GM20000 (cell line): ENCODE measurements around the gene OFD1.

Experiments used
- DNase-seq: peaks from one replicate; pipeline ENCODE4 v3.0.0; 2012; ENCODE audit warnings: low spot score
- TF ChIP-seq, protein P1 (sequence below): IDR thresholded peaks from 2 replicates; pipeline ENCODE4 v1.5.1; 2012; ENCODE audit warnings: mild to moderate bottlenecking, control low read depth; ENCODE audit errors: extremely low read depth, missing control alignments

The OFD1 gene

DNA sequence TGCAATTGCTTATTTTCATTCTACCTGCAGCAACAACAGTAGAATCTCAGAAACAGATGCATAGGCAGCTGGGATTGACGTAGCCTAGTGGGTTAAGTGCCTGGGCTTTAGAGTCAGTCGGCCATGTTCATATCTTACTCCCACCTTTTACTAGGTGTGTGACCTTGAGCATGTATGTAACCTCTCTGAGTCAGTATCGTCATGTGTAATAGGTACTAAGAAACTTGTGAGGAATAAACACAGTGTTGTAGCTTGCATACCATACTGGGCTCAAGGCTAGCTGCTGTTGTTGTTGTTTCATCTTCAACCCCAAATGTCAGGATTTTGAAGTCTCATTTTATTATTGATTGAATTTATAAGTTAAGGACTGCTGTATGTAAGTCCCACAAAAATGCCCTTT, 31.4 kb upstream of the OFD1 start:
- TF ChIP-seq, protein P1, sequence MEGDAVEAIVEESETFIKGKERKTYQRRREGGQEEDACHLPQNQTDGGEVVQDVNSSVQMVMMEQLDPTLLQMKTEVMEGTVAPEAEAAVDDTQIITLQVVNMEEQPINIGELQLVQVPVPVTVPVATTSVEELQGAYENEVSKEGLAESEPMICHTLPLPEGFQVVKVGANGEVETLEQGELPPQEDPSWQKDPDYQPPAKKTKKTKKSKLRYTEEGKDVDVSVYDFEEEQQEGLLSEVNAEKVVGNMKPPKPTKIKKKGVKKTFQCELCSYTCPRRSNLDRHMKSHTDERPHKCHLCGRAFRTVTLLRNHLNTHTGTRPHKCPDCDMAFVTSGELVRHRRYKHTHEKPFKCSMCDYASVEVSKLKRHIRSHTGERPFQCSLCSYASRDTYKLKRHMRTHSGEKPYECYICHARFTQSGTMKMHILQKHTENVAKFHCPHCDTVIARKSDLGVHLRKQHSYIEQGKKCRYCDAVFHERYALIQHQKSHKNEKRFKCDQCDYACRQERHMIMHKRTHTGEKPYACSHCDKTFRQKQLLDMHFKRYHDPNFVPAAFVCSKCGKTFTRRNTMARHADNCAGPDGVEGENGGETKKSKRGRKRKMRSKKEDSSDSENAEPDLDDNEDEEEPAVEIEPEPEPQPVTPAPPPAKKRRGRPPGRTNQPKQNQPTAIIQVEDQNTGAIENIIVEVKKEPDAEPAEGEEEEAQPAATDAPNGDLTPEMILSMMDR: no peak
- no peak for DNase-seq

DNA sequence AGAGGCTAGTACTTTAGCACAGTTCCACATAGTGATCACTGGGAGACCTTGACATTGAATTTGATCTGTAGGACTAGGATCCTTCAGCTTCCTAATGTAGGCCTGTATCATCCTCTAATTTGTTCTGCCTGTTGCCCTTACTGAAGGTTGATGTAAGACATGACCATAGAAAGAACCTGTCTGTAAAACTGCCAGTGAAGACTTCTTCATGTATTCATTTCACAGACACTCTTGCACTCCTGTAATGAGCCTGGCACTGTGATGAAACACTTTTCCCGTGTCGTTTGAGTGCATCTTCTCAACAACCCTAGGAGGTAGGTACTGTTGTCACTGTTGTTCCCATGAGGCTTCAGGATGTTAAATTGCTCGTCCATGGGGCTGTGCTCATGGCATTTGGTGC, 31.0 kb upstream of the OFD1 start:
- no peak for DNase-seq
- TF ChIP-seq, protein P1: no peak

DNA sequence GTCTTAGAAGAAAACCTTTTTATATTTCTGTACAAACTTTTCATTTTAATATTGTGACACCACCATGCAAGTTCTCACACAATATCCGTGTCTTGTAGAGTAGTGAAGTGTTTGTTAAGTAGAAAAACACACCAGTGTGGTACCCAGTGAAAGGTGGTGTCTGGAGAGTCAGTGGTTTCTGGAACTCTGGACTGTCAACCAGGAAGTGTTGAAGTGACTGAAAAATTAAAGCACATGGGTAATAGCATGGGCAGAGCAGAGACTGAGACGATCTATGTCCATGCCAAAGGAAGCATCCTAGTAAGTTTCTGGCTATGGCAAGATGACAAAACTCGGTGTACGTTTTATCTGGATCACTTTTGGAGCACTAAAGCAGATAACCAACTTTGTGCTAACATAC, 23.4 kb upstream of the OFD1 start:
- TF ChIP-seq, protein P1: no peak
- DNase-seq: no peak

DNA sequence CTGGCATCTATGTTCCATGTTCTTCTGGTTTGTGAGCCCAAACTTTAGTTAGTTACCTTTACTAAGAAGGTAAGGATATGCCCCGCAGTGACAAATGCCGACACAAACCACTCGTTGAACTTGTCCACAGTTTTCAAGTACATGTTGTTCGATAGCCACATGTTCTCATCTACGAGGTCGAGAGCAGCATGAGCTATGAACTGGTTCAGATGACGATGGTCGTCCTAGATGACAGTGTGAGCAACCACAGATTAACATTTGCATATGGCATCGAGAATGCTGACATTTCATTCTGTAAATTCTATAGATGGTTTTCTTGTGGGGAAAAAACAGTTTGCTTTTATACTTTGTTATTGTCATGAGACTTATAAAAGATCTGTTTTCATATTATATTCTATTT, 18.1 kb upstream of the OFD1 start:
- DNase-seq: no peak
- TF ChIP-seq, protein P1: no peak

DNA sequence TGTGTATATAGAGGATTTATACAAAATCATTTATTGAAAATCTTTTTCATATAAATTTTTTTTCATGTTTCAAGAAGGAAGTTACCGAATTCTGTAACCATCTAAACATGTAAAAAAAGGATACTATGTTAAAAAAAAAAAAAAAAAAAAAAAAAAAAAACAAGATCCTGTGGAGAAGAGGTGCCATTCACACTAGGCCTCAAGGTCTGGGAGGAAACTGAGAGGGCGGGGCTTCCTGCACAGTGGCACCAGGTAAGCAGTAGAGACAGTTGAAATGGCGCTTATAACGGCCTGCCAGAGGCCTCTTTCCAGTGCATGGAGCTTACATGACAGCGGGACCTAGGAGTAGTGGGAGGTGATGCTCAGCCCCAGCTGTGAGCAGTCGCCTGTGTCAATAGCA, 17.6 kb upstream of the OFD1 start:
- DNase-seq: no peak
- TF ChIP-seq, protein P1: no peak

DNA sequence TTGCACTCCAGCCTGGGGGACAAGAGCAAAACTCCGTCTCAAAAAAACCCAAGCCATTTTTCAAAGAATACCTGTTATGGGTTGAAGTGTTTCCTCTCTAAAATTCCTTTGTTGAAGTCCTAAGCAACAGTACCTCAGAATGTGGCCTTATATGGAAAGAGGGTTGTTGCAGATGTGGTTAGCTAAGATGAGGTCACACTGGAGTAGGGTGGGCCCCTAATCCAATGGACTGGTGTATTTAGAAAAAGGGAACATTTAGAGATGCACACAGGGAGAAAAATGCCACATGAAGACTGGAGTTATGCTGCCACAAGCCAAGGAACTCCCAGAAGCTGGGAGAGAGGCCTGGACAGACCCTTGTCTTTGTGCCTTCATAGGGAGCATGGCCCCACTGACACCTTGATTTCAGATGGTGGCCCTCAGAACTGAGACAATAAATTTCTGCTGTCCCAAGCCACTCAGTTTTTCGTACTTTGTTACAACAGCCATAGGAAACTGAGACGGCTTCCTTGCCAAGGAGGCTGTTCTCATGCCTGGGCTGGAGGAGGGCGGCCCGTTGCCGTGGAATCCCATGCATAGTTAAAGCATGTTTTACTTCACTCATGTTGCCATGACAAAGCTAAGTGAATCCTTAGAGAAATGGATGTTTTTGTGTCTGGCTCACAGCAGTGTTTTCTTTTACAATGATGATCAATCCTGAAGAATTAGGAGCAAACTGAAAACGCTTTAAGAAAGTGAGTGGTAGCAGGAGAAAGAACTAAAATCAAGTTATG, 16.7 kb upstream of the OFD1 start:
- TF ChIP-seq, protein P1: no peak
- no peak for DNase-seq

DNA sequence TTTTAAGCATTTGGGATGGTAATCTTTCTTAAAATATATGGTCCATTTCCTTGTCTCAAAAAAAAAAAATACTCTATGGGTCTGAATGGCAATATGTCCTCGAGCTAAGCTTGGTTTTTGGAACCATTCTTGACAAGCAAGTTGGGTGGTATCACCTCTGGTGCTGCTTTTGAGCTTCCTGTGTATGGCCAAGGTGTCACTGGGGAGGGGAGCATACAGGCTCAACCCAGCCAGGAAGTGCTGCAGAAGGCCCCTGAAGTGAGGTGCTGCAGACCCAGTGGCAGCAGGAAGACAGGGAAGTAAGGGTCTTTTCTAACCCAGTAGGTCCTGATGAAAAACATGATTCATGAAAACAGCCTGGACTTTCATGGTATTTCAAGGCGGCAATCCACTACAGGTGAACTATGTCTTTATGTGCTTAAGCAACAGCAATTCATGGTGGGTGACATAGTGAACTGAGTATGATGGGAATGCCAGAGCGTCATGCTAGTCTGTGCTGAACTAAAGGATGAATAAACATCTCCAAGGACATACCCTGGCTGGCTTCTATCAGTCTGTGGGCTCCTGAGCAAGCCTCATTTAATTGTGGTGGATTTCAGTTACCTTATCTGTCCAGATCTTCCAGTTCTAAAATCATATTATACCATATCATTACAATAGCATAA, 15.2 kb upstream of the OFD1 start:
- TF ChIP-seq, protein P1: no peak
- no peak for DNase-seq
